Stimulated activated CD4-positive, alpha-beta T cell treated with anti-CD3 and anti-CD28 coated beads, Interleukin-2, amount 100 ng/mL, for 24 hours (primary cell): ENCODE data around the gene PDK3.

ENCODE experiments used
- DNase-seq, 2 donors: peaks; one replicate each; pipeline ENCODE4 v3.0.0-alpha.2; 2020

PDK3 gene

DNA sequence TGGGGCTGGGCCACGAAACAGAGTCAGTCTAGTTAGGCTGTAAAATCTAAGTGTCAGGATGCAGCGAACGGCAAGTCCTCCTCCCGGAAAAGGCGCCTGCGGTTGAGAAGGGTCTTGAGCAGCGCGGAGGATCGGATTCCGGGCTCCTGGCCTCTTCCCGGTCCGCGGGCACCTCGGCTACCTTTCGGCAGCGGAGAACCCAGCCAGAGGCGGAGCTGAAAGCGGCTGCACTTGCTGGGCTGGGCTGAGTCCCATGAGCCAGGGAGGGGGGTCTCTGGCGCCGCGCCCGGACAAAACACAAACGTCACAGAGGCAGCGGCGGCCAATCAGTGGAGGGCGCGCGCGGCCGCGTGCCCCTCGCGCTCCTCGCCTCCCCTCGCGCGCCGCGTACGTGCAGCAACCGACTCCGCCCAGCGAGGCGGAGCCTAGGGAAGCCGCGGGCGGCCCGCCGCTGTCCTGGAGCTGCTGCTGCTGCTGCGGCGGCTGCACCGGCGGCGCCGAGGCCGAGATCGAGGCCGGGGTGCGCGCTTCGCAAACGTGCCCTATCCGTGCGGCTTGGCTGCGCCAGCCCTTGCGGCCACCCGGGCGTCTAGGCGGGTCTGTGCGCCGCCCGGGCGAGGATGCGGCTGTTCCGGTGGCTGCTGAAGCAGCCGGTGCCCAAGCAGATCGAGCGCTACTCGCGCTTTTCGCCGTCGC lies at the start of gene PDK3:
Gene PDK3, plus strand, starts transcription at position 451 of the 696 bp plus-strand sequence. Its CDS starts 170 bp downstream, at position 621.
- DNase-seq: peak; percentile 84

DNA sequence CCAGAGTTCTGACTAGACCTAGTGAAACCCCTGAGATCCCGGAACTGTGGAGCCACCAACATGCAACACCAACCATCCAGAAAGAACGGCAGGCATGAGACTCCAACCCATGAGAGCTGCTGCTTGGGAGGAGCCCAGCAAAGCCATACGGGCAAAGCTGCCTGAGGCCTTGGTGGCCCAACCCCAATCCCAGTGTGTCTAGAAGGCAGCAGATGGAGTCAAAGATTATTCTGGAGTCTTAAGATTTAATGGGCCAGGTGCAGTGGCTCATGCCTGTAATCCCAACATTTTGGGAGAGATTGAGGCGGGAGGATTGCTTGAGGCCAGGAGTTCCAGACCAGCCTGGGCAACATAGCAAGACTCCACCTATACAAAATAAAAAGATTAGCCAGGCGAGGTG lies 49.2 kb upstream of the PDK3 start:
- DNase-seq: no peak

DNA sequence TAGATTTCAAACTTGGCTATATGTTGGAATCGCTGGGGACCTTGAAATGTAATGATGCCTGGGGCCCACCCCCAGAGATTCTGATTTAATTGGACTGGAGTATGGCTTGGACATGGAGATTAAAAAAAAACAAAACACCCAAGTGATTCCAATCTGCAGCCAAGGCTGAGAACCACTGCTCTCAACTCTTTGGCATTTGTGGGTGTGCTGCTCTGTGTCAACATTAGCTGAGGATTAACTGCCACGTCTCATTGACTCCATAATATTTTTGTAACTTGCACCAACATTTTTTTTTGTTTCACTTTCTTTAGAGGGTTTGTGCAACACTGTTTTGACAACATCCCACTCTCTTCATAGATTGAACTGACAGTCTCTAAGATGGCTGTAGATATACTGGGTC lies 41.1 kb upstream of the PDK3 start:
- no peak for DNase-seq

GRCh38 chrX:24424948-24425347 lies 40.1 kb upstream of the PDK3 start:
- no peak for DNase-seq

DNA sequence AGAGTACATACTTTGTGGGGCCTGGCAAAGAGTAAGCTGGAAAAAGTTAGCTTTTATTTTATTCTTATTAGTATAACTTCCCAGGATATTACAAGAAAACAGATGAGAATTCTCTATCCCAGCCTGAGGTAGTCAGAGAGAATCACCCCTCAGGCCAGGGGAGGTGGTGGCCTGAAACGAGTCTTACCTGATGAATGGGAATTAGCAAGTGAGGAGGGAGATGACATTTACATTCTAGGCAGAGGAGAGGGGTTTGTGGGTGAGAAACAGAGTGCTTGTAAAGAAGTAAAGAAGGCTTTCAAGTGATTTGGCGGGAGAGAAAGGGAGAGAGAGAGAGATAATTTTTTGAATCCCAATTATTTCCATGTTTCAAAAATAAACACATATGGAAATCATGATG lies 39.3 kb upstream of the PDK3 start:
- no peak for DNase-seq

- no peak for DNase-seq
Measured at GRCh38 chrX:24426340-24426913, 38.7 kb upstream of the PDK3 start.

DNA sequence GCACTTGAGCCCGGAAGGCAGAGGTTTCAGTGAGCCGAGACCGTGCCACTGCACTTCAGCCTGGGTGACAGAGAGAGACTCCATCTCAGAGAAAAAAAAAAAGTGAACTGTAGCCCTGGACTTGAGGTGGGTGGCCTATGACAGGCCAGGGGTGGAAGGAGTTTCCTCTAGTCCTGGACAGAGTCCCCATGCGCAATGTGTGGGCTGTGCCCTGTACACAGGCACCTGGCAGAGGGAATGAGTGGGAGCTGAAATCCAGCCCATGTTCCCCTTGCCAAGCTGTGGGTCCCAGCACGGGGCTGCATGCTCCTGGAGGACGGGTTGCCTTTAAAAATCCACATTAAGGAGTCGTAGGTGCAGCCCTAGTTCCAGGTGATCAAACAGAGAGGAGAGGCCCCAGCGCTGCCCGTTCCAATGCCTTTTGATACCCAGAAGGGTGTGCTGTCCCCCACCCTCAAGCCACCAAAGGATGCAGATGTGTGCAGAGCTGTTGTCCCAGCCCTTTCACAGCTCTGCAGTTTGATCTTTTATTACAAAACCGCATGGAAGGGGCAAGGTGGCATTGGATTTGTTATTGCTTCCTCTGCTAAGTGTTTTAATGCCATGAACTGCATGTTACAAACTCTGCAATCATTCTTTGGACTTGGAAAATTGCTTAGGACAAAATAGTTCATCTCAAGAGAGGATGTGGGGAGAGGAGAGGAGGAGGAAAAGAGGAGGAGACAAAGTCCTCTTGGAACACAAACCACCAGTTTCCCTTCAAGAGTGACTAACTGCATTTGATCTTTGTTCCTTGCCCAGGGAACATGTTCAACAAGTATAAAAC lies 38.0 kb upstream of the PDK3 start:
- DNase-seq: no peak

DNA sequence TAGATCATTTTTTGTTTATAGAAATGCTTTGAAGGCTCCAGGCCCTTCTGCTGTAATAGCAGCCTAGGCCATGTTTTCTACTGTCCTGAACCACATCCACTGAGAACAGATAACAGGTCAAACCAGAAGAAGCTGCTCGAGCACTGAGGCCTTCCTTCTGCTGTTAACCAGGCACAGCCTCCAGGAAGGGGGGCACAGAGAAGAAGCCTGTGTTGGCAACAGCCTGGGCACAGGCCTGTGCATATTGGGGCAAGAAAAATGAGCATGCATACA lies 37.4 kb upstream of the PDK3 start:
- no peak for DNase-seq

DNA sequence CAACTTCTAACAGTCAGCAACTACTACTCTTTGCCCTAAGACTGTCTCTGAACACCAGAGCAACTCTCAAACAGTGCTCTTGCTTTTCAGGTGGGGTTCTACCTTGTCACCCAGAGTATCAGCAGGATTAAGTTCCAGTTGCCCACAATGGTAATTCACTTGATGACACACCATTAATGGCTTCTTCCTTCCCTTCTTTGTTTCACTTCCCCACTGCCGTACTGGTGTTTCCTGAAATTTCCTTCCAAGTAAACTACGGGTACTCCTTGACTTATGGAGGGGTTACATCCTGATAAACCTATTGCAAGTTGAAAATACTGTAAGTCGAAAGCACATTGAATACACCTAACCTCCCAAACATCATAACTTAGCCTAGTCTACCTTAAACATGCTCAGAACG lies 36.6 kb upstream of the PDK3 start:
- no peak for DNase-seq

GRCh38 chrX:24435060-24435459 lies 30.0 kb upstream of the PDK3 start:
- no peak for DNase-seq

DNA sequence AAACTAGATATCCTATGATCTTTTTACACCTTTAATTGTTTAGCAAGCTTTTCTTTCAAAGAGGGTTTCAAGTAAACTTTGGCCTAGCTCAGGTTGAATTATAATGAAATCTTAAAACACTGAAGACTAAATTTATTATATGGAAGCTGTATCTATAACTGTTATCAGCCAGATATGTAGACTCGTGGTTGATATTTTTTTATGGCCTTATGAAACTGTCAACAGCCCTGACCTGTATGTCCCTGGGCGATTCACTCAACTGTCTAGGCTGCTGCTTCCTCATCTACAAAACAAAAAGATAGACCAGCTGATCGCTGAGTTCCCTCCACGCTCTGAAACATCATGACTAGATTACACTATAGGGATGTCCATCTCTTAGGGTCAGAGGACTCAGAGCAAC lies 21.2 kb upstream of the PDK3 start:
- DNase-seq: no peak

- DNase-seq: no peak
Measured at GRCh38 chrX:24444645-24445044, 20.4 kb upstream of the PDK3 start.

- DNase-seq: no peak
Measured at GRCh38 chrX:24448762-24449250, 16.3 kb upstream of the PDK3 start.

DNA sequence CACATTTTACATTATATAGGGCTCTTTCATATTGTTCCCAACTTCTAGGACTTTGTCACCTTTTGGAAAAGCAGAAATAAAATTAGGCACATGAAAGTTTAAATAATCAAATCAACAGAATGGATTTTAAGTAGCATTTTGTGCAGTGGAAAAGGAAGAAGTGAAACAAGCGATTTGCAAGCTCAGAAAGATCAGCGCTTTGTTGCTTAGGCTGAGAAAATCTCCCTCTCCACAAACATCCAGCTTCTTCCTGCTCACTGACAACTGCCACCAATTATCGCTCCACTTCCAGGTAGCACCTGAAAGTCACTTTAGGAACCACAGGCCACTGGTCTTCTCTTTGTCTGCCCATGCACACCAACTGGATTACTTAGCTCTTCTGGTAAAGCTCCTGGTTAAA lies 2.0 kb upstream of the PDK3 start:
- no peak for DNase-seq

DNA sequence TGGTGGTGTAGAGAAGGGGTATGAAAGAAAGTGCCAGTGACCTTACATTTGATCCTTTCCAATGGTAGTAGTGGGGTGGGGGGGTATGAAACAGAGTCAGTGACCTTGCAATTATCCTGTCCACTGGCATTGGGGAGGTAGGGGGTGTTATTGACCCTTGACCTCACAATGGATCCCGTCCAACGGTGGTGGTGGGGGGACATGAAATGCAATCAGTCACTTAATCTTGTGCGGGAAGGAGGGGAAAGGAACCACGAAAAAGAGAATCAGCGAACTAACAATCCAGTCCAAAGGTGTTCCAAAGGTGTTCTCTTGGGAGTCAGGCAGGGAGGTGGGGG lies 619 bp upstream of the PDK3 start:
- no peak for DNase-seq

GRCh38 chrX:24465532-24465865 lies 413 bp downstream of the PDK3 start:
- DNase-seq: peak in 1 of 2 donors; percentile 19

DNA sequence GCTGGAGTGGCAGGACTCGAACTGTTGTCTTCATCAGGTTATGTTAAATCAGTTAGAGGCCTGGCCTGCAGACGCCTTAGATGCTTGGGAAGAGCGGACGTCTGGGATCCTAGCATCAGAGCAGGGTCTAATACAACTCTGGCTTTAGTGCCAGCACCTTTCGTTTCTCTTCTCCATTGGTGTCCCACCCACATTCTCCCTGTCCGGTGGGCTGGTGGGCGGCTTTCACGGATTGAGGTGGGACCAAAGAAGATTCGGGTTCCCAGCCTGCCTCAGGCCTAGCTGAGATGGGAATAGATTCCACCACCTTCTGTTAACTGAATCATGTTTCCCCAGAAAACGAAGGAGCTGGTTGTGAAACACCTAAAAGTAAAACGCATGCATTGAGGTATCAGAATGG lies 939 bp downstream of the PDK3 start:
- no peak for DNase-seq

GRCh38 chrX:24468245-24468644 lies 3.2 kb downstream of the PDK3 start:
- DNase-seq: no peak

GRCh38 chrX:24471808-24472207 lies 6.7 kb downstream of the PDK3 start:
- DNase-seq: no peak

DNA sequence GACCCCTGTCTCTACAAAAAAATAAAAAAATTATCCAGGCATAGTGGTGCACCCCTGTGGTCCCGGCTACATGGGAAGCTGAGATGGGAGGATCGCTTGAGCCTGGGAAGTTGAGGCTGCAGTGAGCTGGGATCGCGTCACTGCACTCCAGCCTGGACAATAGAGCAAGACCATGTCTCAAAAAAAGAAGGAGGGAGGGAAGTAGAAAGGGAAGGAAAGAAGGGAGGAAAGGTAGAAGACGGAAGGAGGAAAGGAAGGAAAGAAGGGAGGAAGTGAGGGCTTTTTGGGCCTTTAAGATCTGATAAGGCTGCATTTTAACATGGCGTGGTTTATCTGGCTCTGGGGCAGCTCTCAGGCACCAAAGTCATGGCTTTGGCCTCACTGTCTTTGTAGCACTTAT lies 10.4 kb downstream of the PDK3 start:
- no peak for DNase-seq

- no peak for DNase-seq
Measured at GRCh38 chrX:24478509-24478908, 13.4 kb downstream of the PDK3 start.

DNA sequence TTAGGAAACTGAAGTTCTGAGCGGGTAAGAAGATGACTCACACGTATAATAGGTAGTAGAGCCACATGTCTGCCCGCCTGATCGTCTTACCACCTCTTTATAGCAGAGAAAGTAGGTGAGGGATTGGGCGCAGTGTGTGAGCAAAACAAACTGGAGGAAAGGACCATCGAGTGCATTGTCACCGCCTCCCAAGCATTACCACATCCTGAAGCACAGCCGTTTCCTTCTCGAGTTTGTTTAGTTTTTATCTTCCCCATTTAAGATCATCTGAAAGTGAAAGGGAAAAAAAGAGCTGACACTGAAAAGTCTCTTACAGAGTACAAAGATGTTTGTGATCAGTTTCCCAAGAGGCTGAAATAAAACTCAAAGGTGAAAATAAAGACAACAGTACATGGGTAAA lies 14.8 kb downstream of the PDK3 start:
- DNase-seq: peak; percentile 56 to 66

DNA sequence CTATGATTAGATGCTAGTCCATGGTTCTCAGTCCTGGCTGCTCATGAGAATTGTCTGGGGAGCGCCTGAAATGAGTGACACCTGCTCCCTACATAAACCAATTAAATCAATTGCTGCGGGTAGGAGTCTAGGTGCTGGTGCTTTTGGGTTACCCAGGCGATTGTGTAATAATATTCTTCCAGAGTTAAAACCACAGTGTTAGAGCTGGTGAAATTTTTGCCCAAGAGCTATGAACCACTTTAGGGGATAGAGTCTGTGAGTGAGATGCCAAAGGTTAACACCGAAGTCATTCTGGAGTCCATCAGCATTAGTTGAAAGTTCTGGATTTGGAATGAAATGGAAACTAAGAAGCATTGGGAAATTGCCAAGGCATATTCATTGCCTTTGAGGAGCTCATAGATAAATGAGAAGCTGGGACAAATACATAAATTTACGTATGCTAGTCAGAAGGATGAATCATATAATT lies 15.3 kb downstream of the PDK3 start:
- DNase-seq: no peak

- no peak for DNase-seq
Measured at GRCh38 chrX:24482823-24483415, 17.8 kb downstream of the PDK3 start.
